Right lobe of liver (tissue), 4 donors: ENCODE results near the gene TECRL.

Source experiments
- CTCF ChIP-seq, 4 donors: fragments of 200-600 bp in 3 of 4; fragments of 450-650 bp in 1 of 4; IDR thresholded peaks; one replicate each; pipeline versions ENCODE4 v1.5.1 to v1.8.0; 2016 to 2022; ENCODE audit warnings: antibody characterized with exemption in 4 of 4, mild to moderate bottlenecking in 2 of 4
- POLR2A ChIP-seq: fragments of 450-650 bp; IDR thresholded peaks from one replicate; pipeline ENCODE4 v1.6.1; 2017; ENCODE audit warnings: antibody characterized with exemption, mild to moderate bottlenecking
- donor health status: DM: no; HTN: no; CAD: no.
- donor health status: DM: no; HTN: no; CAD: no.
- donor health status: DM: no; HTN: yes; CAD: no.

GRCh38 chr4:64251781-64252180 lies 157.5 kb downstream of the TECRL start:
- TF ChIP-seq POLR2A (no peak), CTCF (IDR thresholded peaks at IDR 0.05) (no peak)
